ENCODE data around the gene PRCD.

Gene PRCD

DNA sequence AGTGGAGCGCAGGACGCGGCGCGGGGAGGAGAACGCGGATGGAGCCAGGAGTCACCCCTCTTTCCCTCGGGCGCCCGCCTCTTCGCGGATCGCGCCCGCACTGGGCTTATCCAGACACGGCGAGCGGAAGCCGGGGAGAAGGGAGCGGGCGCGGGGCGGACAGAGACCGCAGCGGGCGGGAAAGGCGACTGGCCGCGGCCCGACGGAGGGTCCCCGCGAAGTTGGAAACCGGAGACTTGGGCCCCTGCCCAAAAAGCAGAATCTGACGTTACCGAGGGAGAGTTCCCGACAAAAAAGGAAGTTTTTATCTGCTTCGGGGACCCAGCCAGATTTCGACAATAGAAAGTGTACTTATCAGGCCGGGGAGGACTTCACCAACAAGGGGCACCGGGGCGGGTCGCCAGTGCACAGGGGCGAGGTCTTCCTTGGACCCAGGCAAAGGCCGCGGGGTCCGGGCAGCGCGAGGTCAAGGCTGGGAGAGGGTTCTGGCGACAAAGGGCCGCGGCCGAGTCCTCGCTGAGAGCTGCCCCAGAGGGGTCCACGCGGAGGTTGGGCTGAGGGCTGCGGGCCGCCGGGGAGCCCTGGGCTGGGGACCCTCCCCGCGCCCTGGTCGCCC is 45.3 kb downstream of the PRCD start:
- DNase-seq (ENCODE audit: extremely low spot score, insufficient read length, low read depth) (no peak), FAIRE-seq (no peak)

DNA sequence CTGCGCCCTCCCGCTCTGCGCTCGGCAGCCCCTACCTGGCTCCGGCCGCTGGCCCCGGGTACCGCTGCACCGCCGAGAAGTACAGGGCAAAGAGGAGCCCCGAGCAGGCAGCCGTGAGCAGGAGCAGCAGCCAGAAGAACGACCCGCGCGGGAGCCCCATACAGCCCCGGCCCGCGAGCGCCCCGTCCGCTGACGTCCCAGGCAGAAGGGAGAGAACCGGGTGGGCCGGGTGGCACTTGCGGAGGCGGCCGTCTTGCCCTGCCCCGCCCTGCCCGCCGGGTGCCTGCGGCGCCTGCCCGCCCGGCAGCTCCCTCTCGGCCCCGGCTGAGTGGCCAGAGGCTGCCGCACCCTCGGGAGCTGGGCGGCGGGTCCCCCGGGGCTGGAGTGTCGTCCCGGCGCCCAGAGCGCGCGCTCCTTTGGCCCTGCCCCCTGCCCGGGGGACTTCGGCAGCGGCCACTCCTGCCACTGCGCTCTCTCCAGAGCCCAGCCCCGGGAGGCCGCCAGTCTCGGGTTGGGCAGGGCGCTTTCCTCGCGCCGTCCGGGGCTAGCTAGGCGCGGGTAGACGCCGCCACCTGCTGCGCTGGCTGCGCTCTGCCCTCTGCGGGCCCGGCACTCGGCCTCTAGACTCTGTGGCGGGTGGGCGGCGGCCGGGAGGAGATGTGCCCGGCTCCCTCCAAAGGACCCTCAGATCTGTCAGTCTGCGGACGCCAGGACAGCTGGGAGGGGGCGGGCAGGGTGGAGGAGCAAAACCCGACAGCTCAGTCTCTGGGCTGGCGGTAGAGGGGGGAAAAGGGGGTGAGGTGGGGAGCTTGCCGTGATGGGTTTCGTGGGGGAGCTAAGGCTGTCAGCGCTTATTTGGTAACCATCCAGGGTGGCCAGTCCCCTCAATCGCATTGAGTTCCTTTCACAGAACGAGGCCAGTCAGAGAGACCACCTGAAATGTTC is 46.1 kb downstream of the PRCD start, which contains the start of gene ST6GALNAC2:
ST6GALNAC2 (minus strand) TSS at position 212 of the 945 bp plus-strand sequence; CDS start at position 160, 52 bp downstream.
- FAIRE-seq = no peak
- no peak for DNase-seq (ENCODE audit: extremely low spot score, insufficient read length, low read depth)

DNA sequence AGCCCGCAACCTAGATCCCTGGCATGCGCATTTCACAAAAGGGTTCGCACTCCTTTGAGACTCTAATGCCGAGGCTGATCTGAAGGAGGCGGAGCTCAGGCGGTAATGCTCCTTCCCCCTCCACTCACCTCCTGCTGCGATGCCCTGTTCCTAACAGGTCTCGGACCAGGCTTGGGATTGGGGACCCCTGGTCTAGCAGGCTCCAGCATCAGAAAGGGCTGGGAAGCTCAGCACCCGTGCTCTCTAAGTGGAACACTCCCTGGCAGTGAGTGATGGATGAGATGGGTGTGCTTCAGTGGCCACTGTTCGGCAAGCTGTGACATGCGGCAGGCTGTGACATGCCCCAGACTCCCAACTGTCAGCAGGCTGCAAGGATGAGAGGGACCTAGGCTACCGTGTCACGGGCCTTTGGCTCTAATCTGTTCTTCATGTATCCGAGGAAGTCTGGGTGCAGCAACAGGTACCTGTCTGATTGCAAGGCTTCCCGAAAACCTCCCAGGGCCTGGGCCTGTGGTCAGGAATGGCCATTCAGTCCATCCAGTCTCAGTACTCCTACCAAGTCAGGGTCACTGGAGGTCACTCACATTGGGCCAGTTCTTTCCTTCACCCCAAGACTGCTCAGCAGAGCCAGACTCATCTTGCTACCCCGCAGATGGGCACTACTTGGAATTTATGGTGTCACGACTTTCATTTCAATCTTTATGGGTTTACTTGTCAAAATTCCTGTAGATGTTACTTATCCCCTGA is 47.1 kb downstream of the PRCD start:
- FAIRE-seq (no peak), DNase-seq (ENCODE audit: extremely low spot score, insufficient read length, low read depth) (no peak)

DNA sequence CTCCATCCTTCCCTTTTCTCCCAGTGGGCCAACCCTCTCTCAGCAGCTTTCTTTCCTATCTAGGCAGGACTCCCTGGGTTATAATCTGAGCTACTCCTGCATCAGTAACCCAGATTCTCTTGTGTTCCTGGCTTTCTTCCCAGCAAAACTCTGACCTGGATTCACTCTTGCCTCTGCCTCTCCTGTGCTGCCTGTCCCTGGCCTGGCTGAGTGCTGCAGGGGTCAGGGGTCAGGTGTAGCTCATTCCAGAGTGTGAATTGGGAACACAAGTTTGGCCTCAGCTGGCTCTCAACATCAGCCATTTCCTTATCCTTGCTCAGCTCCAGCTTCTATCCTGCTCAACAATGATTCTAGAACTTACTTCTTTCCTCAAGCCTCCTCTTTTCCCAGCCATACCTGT is 48.3 kb downstream of the PRCD start:
- FAIRE-seq (no peak), DNase-seq (ENCODE audit: extremely low spot score, insufficient read length, low read depth) (no peak)

DNA sequence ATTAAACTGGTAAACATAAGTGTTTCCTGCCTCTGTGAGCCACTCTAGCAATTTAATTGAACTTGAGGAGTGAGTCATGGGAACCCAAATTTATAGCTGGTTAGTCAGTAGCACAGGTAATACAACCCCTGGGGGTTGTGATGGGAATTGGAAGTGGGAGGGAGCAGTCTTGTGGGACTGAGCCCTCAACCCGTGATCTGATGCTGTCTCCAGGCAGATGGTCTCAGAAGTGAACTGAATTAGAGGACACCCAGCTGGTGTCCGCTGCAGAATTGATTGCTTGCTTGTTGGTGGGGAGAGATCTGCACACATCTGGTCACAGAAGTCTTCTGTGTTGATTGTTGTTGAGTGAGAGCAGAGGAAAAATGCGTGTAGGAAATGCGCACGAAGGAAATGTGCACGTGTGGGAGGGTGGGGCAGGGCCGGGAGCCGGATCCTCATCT is 53.6 kb downstream of the PRCD start:
- DNase-seq (ENCODE audit: extremely low spot score, insufficient read length, low read depth) (no peak), FAIRE-seq (no peak)

DNA sequence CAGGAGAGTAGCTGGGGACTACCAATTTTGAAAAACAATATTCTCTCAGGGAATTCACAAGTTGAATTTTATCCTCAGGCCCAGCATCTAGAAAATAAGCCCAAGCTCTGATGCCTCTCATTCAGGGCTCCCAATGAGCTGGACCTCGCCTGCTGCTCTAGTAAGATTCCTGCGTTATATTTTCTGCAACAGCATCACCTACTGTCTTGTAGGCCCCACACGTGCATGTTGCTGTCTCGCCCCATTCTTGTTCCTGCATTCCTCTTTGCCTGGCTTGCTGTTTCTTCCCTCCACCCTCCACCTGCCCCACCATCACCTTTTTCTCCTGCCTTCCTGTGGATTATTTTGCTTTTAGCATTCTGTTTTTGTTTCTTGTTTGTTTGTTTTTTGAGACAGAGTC is 54.1 kb downstream of the PRCD start:
- FAIRE-seq = no peak
- DNase-seq (ENCODE audit: extremely low spot score, insufficient read length, low read depth) = no peak

DNA sequence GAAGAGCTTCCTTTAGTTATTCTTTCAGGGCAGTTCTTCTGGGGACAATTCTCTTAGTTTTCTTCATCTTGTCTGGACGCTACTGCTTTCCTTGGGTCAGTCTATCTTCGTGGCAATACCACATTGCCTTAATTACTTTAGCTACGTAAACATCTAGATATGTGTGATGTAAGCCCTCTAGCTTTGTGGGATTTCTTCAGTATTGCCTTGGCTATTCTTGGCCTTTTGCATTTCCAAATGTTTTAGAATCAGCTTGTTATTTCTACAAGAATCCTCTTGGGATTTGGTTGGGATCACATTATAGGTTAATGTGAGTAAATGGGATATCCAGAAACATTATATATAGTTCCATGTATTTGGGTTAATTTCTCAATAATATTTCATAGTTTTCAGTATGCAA is 54.8 kb downstream of the PRCD start:
- no peak for FAIRE-seq
- no peak for DNase-seq (ENCODE audit: extremely low spot score, insufficient read length, low read depth)

All from GM18507 (cell line).